OCI-LY7 (cell line): ENCODE data around the gene SYTL5.

Experiments
- CTCF ChIP-seq: fragments of 200-600 bp; sonication (generic); conservative IDR thresholded peaks from 2 replicates; pipeline ENCODE4 v1.5.1; 2014; ENCODE audit warnings: mild to moderate bottlenecking, antibody characterized with exemption, low read length, moderate library complexity, mixed read lengths
- EZH2phosphoT487 ChIP-seq: fragments of 200-600 bp; sonication (generic); IDR thresholded peaks from 2 replicates; pipeline ENCODE4 v1.6.1; 2018; ENCODE audit warnings: low read depth, borderline replicate concordance, mild to moderate bottlenecking, mixed run types, antibody characterized with exemption, low read length, moderate library complexity, mixed read lengths

GRCh38 chrX:38102240-38102639 is 95.9 kb downstream of the SYTL5 start:
- TF ChIP-seq CTCF (no peak), EZH2phosphoT487 (no peak)
